IMR-90 (cell line): ENCODE results near the gene ZNF132. TPM values are rescaled to one million over a fixed set of nuclear protein-coding genes. Genes with fewer than 3 reads are reported as not detected.

Source experiments
- ATAC-seq: fragments of 200-7000 bp; cut with Tn5 transposase; 2 replicates; pipeline ENCODE4 v1.9.1; 2020; ENCODE audit warnings: low read depth, mild to moderate bottlenecking, moderate library complexity
- BruUV-seq: library from RNA; stranded (reverse); fragments of 400-500 nt; replicated peaks from 2 replicates; lab custom pipeline; 2021; lab: Mats Ljungman, UMichigan
- CTCF ChIA-PET: fragments of 300-600 bp; formaldehyde crosslinking; extraction: SDS; loops from one replicate; lab custom pipeline; 2021; ENCODE audit warnings: antibody characterized with exemption; lab: Yijun Ruan, JAX
- POLR2A ChIA-PET: fragments of 300-600 bp; sonication (Branson Sonifier 250); formaldehyde crosslinking; loops from one replicate; lab custom pipeline; 2022; ENCODE audit warnings: antibody characterized with exemption; ENCODE audit not compliant: unreplicated experiment; lab: Charles Lee
- DNase-seq: peaks from one replicate; pipeline ENCODE4 v3.0.0; 2013
- H2AFZ ChIP-seq: replicated peaks from 2 replicates; pipeline ENCODE3; 2013; ENCODE audit warnings: low read length, mild to moderate bottlenecking; ENCODE audit not compliant: poor library complexity
- H2AK5ac ChIP-seq: 2 replicates; pipeline ENCODE4 v1.6.1; 2013; ENCODE audit warnings: low read depth, low read length, inconsistent platforms
- H2AK9ac ChIP-seq: replicated peaks from 2 replicates; pipeline ENCODE3; 2013; ENCODE audit warnings: mild to moderate bottlenecking, low read depth, low read length, moderate library complexity; ENCODE audit not compliant: poor library complexity
- H2BK120ac ChIP-seq: 2 replicates; pipeline ENCODE4 v1.6.1; 2013; ENCODE audit warnings: low read depth, low read length, inconsistent platforms
- H2BK15ac ChIP-seq: 3 replicates; pipeline ENCODE4 v1.6.1; 2013; ENCODE audit warnings: low read depth, low read length, inconsistent platforms
- H2BK20ac ChIP-seq: 2 replicates; pipeline ENCODE4 v1.6.1; 2013; ENCODE audit warnings: low read depth, mild to moderate bottlenecking, inconsistent platforms, low read length, moderate library complexity
- H2BK5ac ChIP-seq: 2 replicates; pipeline ENCODE4 v1.6.1; 2013; ENCODE audit warnings: mild to moderate bottlenecking, low read depth, low read length, inconsistent platforms; ENCODE audit not compliant: poor library complexity, severe bottlenecking
- H3K14ac ChIP-seq: replicated peaks from 2 replicates; pipeline ENCODE4 v1.6.1; 2013; ENCODE audit warnings: low read depth, low read length, inconsistent platforms
- H3K18ac ChIP-seq: 2 replicates; pipeline ENCODE4 v1.6.1; 2013; ENCODE audit warnings: low read depth, low read length, control low read depth
- H3K23ac ChIP-seq: 2 replicates; pipeline ENCODE4 v1.6.1; 2013; ENCODE audit warnings: low read depth, low read length, inconsistent platforms
- H3K27ac ChIP-seq: 2 replicates; pipeline ENCODE4 v1.5.1; 2013; ENCODE audit warnings: mild to moderate bottlenecking, control low read depth, low read length; ENCODE audit not compliant: insufficient read depth
- H3K27me3 ChIP-seq: 2 replicates; pipeline ENCODE4 v1.6.1; 2013; ENCODE audit warnings: low read length; ENCODE audit not compliant: control insufficient read depth, insufficient read depth
- H3K36me3 ChIP-seq: 2 replicates; pipeline ENCODE4 v1.6.1; 2013; ENCODE audit warnings: low read length, mixed read lengths; ENCODE audit not compliant: control insufficient read depth, insufficient read depth
- H3K4ac ChIP-seq: 2 replicates; pipeline ENCODE4 v1.6.1; 2013; ENCODE audit warnings: low read depth, low read length, inconsistent platforms
- H3K4me1 ChIP-seq: 2 replicates; pipeline ENCODE4 v1.6.1; 2013; ENCODE audit warnings: low read length, mixed read lengths; ENCODE audit not compliant: control insufficient read depth, insufficient read depth
- H3K4me2 ChIP-seq: 2 replicates; pipeline ENCODE4 v1.6.1; 2013; ENCODE audit warnings: low read depth, mild to moderate bottlenecking, control low read depth, low read length, moderate library complexity
- H3K4me3 ChIP-seq: 2 replicates; pipeline ENCODE4 v1.5.1; 2013; ENCODE audit warnings: low read depth, mild to moderate bottlenecking, control low read depth, low read length, moderate library complexity; ENCODE audit not compliant: insufficient read depth
- H3K56ac ChIP-seq: 2 replicates; pipeline ENCODE4 v1.6.1; 2013; ENCODE audit warnings: low read length, inconsistent platforms; ENCODE audit not compliant: insufficient read depth; ENCODE audit errors: extremely low read depth
- H3K79me1 ChIP-seq, 2 experiments: 2 replicates each; pipeline ENCODE4 v1.6.1; 2013; ENCODE audit warnings: low read length in 2 of 2, inconsistent platforms in 1 of 2, low read depth in 1 of 2
- H3K9ac ChIP-seq: 2 replicates; pipeline ENCODE4 v1.6.1; 2013; ENCODE audit warnings: low read depth, low read length, control low read depth
- H3K9me1 ChIP-seq: 2 replicates; pipeline ENCODE4 v1.6.1; 2013; ENCODE audit warnings: low read length, inconsistent platforms; ENCODE audit not compliant: insufficient read depth
- H3K9me3 ChIP-seq: 2 replicates; pipeline ENCODE4 v1.6.1; 2013; ENCODE audit warnings: low read length; ENCODE audit not compliant: control insufficient read depth, insufficient read depth
- H4K20me1 ChIP-seq: 2 replicates; pipeline ENCODE4 v1.6.1; 2013; ENCODE audit warnings: low read length, inconsistent platforms; ENCODE audit not compliant: insufficient read depth
- H4K5ac ChIP-seq: 2 replicates; pipeline ENCODE4 v1.6.1; 2013; ENCODE audit warnings: mild to moderate bottlenecking, low read depth, low read length, control low read depth
- H4K8ac ChIP-seq, 2 experiments: 2 replicates each; pipeline ENCODE4 v1.6.1; 2013; ENCODE audit warnings: low read depth in 2 of 2, low read length in 2 of 2, control low read depth in 1 of 2, inconsistent platforms in 1 of 2
- H4K91ac ChIP-seq: 2 replicates; pipeline ENCODE4 v1.6.1; 2013; ENCODE audit warnings: low read depth, low read length, inconsistent platforms; ENCODE audit not compliant: insufficient read depth
- CTCF ChIP-seq: conservative IDR thresholded peaks from 2 replicates; pipeline ENCODE4 v1.5.1; 2012; ENCODE audit warnings: mild to moderate bottlenecking, low read depth, low read length, improper control_type of control experiment
- FOS ChIP-seq: fragments of 150-350 bp; IDR thresholded peaks from 2 replicates; pipeline ENCODE4 v1.6.1; 2016; ENCODE audit warnings: low read depth, low read length
- MXI1 ChIP-seq: IDR thresholded peaks from 2 replicates; pipeline ENCODE4 v1.6.1; 2012; ENCODE audit warnings: low read depth, mild to moderate bottlenecking, low read length, moderate library complexity, borderline replicate concordance
- POLR2A ChIP-seq: IDR thresholded peaks from 2 replicates; pipeline ENCODE4 v1.6.1; 2012; ENCODE audit warnings: mild to moderate bottlenecking, low read depth, low read length
- RAD21 ChIP-seq: IDR thresholded peaks from 2 replicates; pipeline ENCODE4 v1.6.1; 2012; ENCODE audit warnings: low read length, improper control_type of control experiment
- USF2 ChIP-seq: fragments of 150-350 bp; IDR thresholded peaks from 2 replicates; pipeline ENCODE4 v1.6.1; 2017; ENCODE audit warnings: mild to moderate bottlenecking, antibody characterized with exemption, low read length, low read depth
- WGBS, 2 experiments: methylation state at CpG; one replicate each; pipeline versions ENCODE4 v1.1.5 to v1.1.7; 2013; ENCODE audit warnings: missing lambda C conversion rate in 2 of 2; ENCODE audit not compliant: insufficient read length in 1 of 2; ENCODE audit errors: extremely low coverage in 2 of 2; 5-methylcytosine and 5-hydroxymethylcytosine counted together
- dilution Hi-C: fragments of 300-500 bp; cut with HindIII; formaldehyde crosslinking; loops from one replicate; pipeline ENCODE4 v1.14.3; 2018; ENCODE audit warnings: low sequenced_read_pairs; ENCODE audit not compliant: unreplicated experiment
- in situ Hi-C: fragments of 300-500 bp; cut with MboI; formaldehyde crosslinking; loops from 3 replicates; pipeline ENCODE4 v1.14.3; 2019; ENCODE audit warnings: low sequenced_read_pairs, inconsistent platforms, mixed read lengths
- intact Hi-C: fragments of 100-400 bp; cut with micrococcal nuclease; formaldehyde crosslinking; loops from 2 replicates; pipeline ENCODE4 v1.10.0; 2022
- polyA plus RNA-seq, 3 experiments: library from polyadenylated mRNA; depleted of rRNA; stranded (reverse); fragments of >200 nt; gene quantifications; 2 replicates each; pipeline ENCODE4 v1.2.3, GENCODE V29; 2012; ENCODE audit warnings: low replicate concordance in 1 of 3
- total RNA-seq: library from RNA; depleted of rRNA; stranded (reverse); fragments of >200 nt; gene quantifications from 2 replicates; pipeline ENCODE4 v1.2.3, GENCODE V29; 2012

Gene ZNF132
- total and polyA plus RNA-seq, 2 of the 4 experiments (the other 2 are of a cell fraction), result 2.4 to 13.6 TPM

GRCh38 chr19:58475714-58476497, 36.0 kb upstream of the ZNF132 start, which contains the start of gene ZNF446:
Gene ZNF446, plus strand, starts transcription at chr19:58476352. Its CDS starts 867 bp downstream, at chr19:58477219.
- ATAC-seq, result peak; percentile 90
- Histone ChIP-seq H3K4ac (peak within 1 kb of the TSS; percentile 90), H2BK5ac (peak within 1 kb of the TSS; percentile 77), H2AK5ac (peak within 1 kb of the TSS; percentile 80), H3K9ac (peak within 1 kb of the TSS; percentile 87), H4K20me1 (peaks cover 17% of the 10 kb centered on the region; the same call in 1 of the 2 replicates), H2BK15ac (peak within 1 kb of the TSS; percentile 67; the same call in 1 of the 3 replicates), H3K9me3 (no peaks in the 10 kb centered on the region), H2AK9ac (peak within 1 kb of the TSS; percentile 92), H3K27ac (peak within 1 kb of the TSS; percentile 88), H3K4me2 (peak within 1 kb of the TSS; percentile 87), H2BK120ac (peak within 1 kb of the TSS; percentile 71), H3K79me1 (peaks cover 6 to 42% of the 10 kb centered on the region in 2 experiments; a peak in 3 of 4 replicates), H3K9me1 (peaks cover 31% of the 10 kb centered on the region), H4K8ac (peak within 1 kb of the TSS; percentile 95 to 97), H2AFZ (peak within 1 kb of the TSS; percentile 99), H3K14ac (peak within 1 kb of the TSS; percentile 60), H2BK20ac (0 out of 2 replicates have a peak within 1 kb of the TSS, but pooled peaks have one; percentile 35), H4K5ac (peak within 1 kb of the TSS; percentile 85), H4K91ac (peak within 1 kb of the TSS; percentile 91), H3K4me1 (peaks cover 19% of the 10 kb centered on the region), H3K27me3 (no peaks in the 10 kb centered on the region), H3K36me3 (peaks cover 22% of the 10 kb centered on the region), H3K23ac (peak within 1 kb of the TSS; percentile 85), H3K18ac (peak within 1 kb of the TSS; percentile 28; the same call in 1 of the 2 replicates), H3K56ac (peak within 1 kb of the TSS; percentile 83), H3K4me3 (peak within 1 kb of the TSS; percentile 57)
- intact Hi-C loops, result loop anchor here (1.0 kb wide), 1 partner anchor 9 kb away; the partner anchor contains the start of gene ZNF324
- DNase-seq, result peak; percentile 94
- dilution Hi-C loops, result no loop called here
- in situ Hi-C loops, result no loop called here
- TF ChIP-seq FOS, result 0 out of 2 replicates have a peak, but pooled peaks have one; percentile 2
- no peak for TF ChIP-seq CTCF
- peak; percentile 78 for TF ChIP-seq MXI1
- peak; percentile 63 for TF ChIP-seq POLR2A
- no peak for TF ChIP-seq RAD21
- TF ChIP-seq USF2, result peak; percentile 26; the same call in 1 of the 2 replicates
- ChIA-PET POLR2A (interaction anchor here (0.5 kb wide), 1 partner anchor 8 kb away, joined by 3 read pairs; no protein-coding TSS in a partner anchor), CTCF (no interaction called here)
- WGBS, 2 experiments, result 0% methylated on average over 39 of the region's 64 CpGs; no CpG with 5 or more reads in 1 of the 2 experiments
- no TSS peak for BruUV-seq
